Activated CD4-positive, alpha-beta memory T cell treated with anti-CD3 and anti-CD28 coated beads, Interleukin-2, amount 10 ng/mL, durations not matched to agents 7 days and 5 days (primary cell): ENCODE measurements around the gene HCAR2. TPM values are rescaled to one million over a fixed set of nuclear protein-coding genes. Genes with fewer than 3 reads are reported as not detected.
"Not testable (repeated sequence)": the region's sequence is repeated elsewhere in the genome, so short reads cannot be mapped to it uniquely, and the experiment has no call there.

Experiments used
- CTCF ChIA-PET: fragments of 350-600 bp; sonication (Branson Sonifier 250); formaldehyde crosslinking; loops from one replicate; lab custom pipeline; 2021; ENCODE audit warnings: antibody characterized with exemption, inconsistent platforms; lab: Charles Lee
- POLR2A ChIA-PET: fragments of 350-600 bp; sonication (Branson Sonifier 250); formaldehyde crosslinking; loops from one replicate; lab custom pipeline; 2021; ENCODE audit warnings: antibody characterized with exemption; lab: Charles Lee
- DNase-seq: peaks from one replicate; pipeline ENCODE4 v3.0.0-alpha.2; 2020
- H3K27ac Mint-ChIP-seq: one replicate; pipeline ENCODE4 v1.8.0; 2021; ENCODE audit warnings: mild to moderate bottlenecking, mixed read lengths
- H3K27me3 Mint-ChIP-seq: one replicate; pipeline ENCODE4 v1.8.0; 2021; ENCODE audit warnings: mixed read lengths
- H3K36me3 Mint-ChIP-seq: one replicate; pipeline ENCODE4 v1.8.0; 2021; ENCODE audit warnings: low read depth, mixed read lengths
- H3K4me1 Mint-ChIP-seq: one replicate; pipeline ENCODE4 v1.8.0; 2021; ENCODE audit warnings: mixed read lengths
- H3K4me3 Mint-ChIP-seq: one replicate; pipeline ENCODE4 v1.8.0; 2021; ENCODE audit warnings: mild to moderate bottlenecking, mixed read lengths
- H3K9me3 Mint-ChIP-seq: one replicate; pipeline ENCODE4 v1.8.0; 2021; ENCODE audit warnings: mixed read lengths
- total RNA-seq, 2 experiments: library from RNA; stranded (reverse); gene quantifications; one replicate each; pipeline ENCODE4 v1.2.3, GENCODE V29; 2021

Gene HCAR2
- not detected for total RNA-seq

GRCh38 chr12:122702890-122703611 lies at the start of gene HCAR2:
TSS of gene HCAR2 (minus strand) at chr12:122703357. CDS start at chr12:122703283, 74 bp downstream.
- DNase-seq, H3K27ac Mint-ChIP-seq, H3K27me3 Mint-ChIP-seq, POLR2A ChIA-PET, H3K36me3 Mint-ChIP-seq, H3K4me1 Mint-ChIP-seq, CTCF ChIA-PET, H3K4me3 Mint-ChIP-seq, H3K9me3 Mint-ChIP-seq: not testable (repeated sequence)

GRCh38 chr12:122752464-122753318 lies 49.5 kb upstream of the HCAR2 start, which contains the start of gene DENR:
TSS of gene DENR (plus strand) at chr12:122752824. CDS start at chr12:122753702, 878 bp downstream.
- Mint-ChIP-seq H3K27ac (peak within 1 kb of the TSS; percentile 83), H3K27me3 (no peaks in the 10 kb centered on the region), H3K4me1 (peaks cover 48% of the 10 kb centered on the region), H3K36me3 (peaks cover 44% of the 10 kb centered on the region), H3K4me3 (peak within 1 kb of the TSS; percentile 86), H3K9me3 (no peaks in the 10 kb centered on the region)
- ChIA-PET POLR2A (interaction anchor here (0.7 to 3.0 kb wide), 9 partner anchors 10 to 480 kb away, joined by 3 to 28 read pairs (median 4); partner anchors contain the start of genes HCAR1, KNTC1, MPHOSPH9 and RSRC2), CTCF (interaction anchor here (0.6 to 2.4 kb wide), 12 partner anchors 9 to 281 kb away, joined by 3 to 13 read pairs (median 3); partner anchors contain the start of gene ZCCHC8)
- peak; percentile 100 for DNase-seq

- H3K27ac Mint-ChIP-seq, H3K27me3 Mint-ChIP-seq, H3K9me3 Mint-ChIP-seq, DNase-seq, POLR2A ChIA-PET, CTCF ChIA-PET: not testable (repeated sequence)
- Mint-ChIP-seq H3K36me3 (peaks cover 29% of the 10 kb centered on the region), H3K4me1 (peaks cover 36% of the 10 kb centered on the region), H3K4me3 (peak overlapping the region; percentile 86)
Measured at GRCh38 chr12:122750781-122751515, 47.8 kb upstream of the HCAR2 start.

GRCh38 chr12:122749569-122750332 lies 46.6 kb upstream of the HCAR2 start:
- H3K4me3 Mint-ChIP-seq, result no peak overlapping the region
- ChIA-PET POLR2A (no interaction called here), CTCF (no interaction called here)
- DNase-seq, result no peak
- no peaks in the 10 kb centered on the region for H3K9me3 Mint-ChIP-seq
- no peaks in the 10 kb centered on the region for H3K27me3 Mint-ChIP-seq
- H3K4me1 Mint-ChIP-seq, result peaks cover 28% of the 10 kb centered on the region
- H3K27ac Mint-ChIP-seq, result no peak overlapping the region
- peaks cover 18% of the 10 kb centered on the region for H3K36me3 Mint-ChIP-seq

- CTCF ChIA-PET, result no interaction called here
- no peaks in the 10 kb centered on the region for H3K36me3 Mint-ChIP-seq
- no peaks in the 10 kb centered on the region for H3K9me3 Mint-ChIP-seq
- DNase-seq, result no peak
- H3K27me3 Mint-ChIP-seq, result no peaks in the 10 kb centered on the region
- POLR2A ChIA-PET, result no interaction called here
- peaks cover 13% of the 10 kb centered on the region for H3K4me1 Mint-ChIP-seq
- H3K27ac Mint-ChIP-seq, result no peak overlapping the region
- no peak overlapping the region for H3K4me3 Mint-ChIP-seq
Measured at GRCh38 chr12:122747224-122748135, 44.3 kb upstream of the HCAR2 start.

- no peak for DNase-seq
- H3K27me3 Mint-ChIP-seq, result no peaks in the 10 kb centered on the region
- ChIA-PET CTCF (interaction anchor here (0.7 kb wide), 1 partner anchor 94 kb away, joined by 3 read pairs; no protein-coding TSS in a partner anchor), POLR2A (no interaction called here)
- no peak overlapping the region for H3K4me3 Mint-ChIP-seq
- no peaks in the 10 kb centered on the region for H3K4me1 Mint-ChIP-seq
- H3K9me3 Mint-ChIP-seq, result no peaks in the 10 kb centered on the region
- no peaks in the 10 kb centered on the region for H3K36me3 Mint-ChIP-seq
- H3K27ac Mint-ChIP-seq, result no peak overlapping the region
Measured at GRCh38 chr12:122743895-122744525, 40.9 kb upstream of the HCAR2 start.

- Mint-ChIP-seq H3K27me3 (no peaks in the 10 kb centered on the region), H3K4me1 (peaks cover 5% of the 10 kb centered on the region), H3K4me3 (no peak overlapping the region), H3K36me3 (no peaks in the 10 kb centered on the region), H3K27ac (no peak overlapping the region), H3K9me3 (peaks cover 2% of the 10 kb centered on the region)
- CTCF ChIA-PET, result no interaction called here
- DNase-seq, result no peak
- POLR2A ChIA-PET, result no interaction called here
Measured at GRCh38 chr12:122740351-122740750, 37.2 kb upstream of the HCAR2 start.

- Mint-ChIP-seq H3K4me3 (no peak overlapping the region), H3K36me3 (no peaks in the 10 kb centered on the region), H3K27me3 (no peaks in the 10 kb centered on the region), H3K9me3 (peaks cover 2% of the 10 kb centered on the region), H3K27ac (no peak overlapping the region), H3K4me1 (peaks cover 12% of the 10 kb centered on the region)
- POLR2A ChIA-PET, result no interaction called here
- DNase-seq, result no peak
- CTCF ChIA-PET, result interaction anchor here (0.7 kb wide), 1 partner anchor 11 kb away, joined by 3 read pairs; no protein-coding TSS in a partner anchor
Measured at GRCh38 chr12:122738571-122738970, 35.4 kb upstream of the HCAR2 start.

GRCh38 chr12:122732611-122733010 lies 29.5 kb upstream of the HCAR2 start:
- Mint-ChIP-seq H3K36me3 (peaks cover 8% of the 10 kb centered on the region), H3K27me3 (no peaks in the 10 kb centered on the region), H3K27ac (peak overlapping the region; percentile 40), H3K4me1 (peaks cover 64% of the 10 kb centered on the region), H3K4me3 (no peak overlapping the region), H3K9me3 (peaks cover 6% of the 10 kb centered on the region)
- ChIA-PET POLR2A (interaction anchor here (1.2 to 1.4 kb wide), 3 partner anchors 10 to 343 kb away, joined by 3 to 4 read pairs (median 3); no protein-coding TSS in a partner anchor), CTCF (interaction anchor here (1.6 kb wide), 1 partner anchor 9 kb away, joined by 4 read pairs; no protein-coding TSS in a partner anchor)
- no peak for DNase-seq

- DNase-seq, result peak; percentile 36
- Mint-ChIP-seq H3K36me3 (peaks cover 8% of the 10 kb centered on the region), H3K27me3 (no peaks in the 10 kb centered on the region), H3K9me3 (peaks cover 6% of the 10 kb centered on the region), H3K4me3 (no peak overlapping the region), H3K4me1 (peaks cover 64% of the 10 kb centered on the region), H3K27ac (peak overlapping the region; percentile 52)
- POLR2A ChIA-PET, result interaction anchor here (1.2 to 1.5 kb wide), 3 partner anchors 9 to 343 kb away, joined by 3 to 4 read pairs (median 3); no protein-coding TSS in a partner anchor
- CTCF ChIA-PET, result interaction anchor here (1.6 kb wide), 1 partner anchor 9 kb away, joined by 4 read pairs; no protein-coding TSS in a partner anchor
Measured at GRCh38 chr12:122732170-122732569, 29.0 kb upstream of the HCAR2 start.
